ENCODE results near the gene RAB34. TPM values are rescaled to one million over a fixed set of nuclear protein-coding genes. Genes with fewer than 3 reads are reported as not detected.

The RAB34 gene
- total RNA-seq, 1 donor: 186 TPM

DNA sequence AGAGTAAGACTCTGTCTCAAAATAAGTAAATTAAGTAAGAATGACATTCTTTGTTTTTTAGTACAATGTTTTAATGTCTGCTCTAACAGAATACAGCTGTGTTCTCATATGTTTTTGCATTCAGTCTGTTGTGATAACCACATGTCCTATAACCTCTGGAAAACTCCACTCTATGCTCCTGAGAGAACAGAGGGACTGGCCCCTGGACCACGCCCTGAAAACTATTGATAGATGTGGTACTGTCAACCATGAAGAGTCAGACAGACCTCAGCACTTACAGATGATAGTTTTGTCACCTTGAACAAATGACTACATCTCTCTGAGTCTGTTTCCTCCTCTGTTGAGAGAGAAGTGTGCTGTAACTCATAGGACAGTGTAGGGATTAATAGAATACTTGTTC lies 47.8 kb downstream of the RAB34 start:
- TF ChIP-seq, protein P1, sequence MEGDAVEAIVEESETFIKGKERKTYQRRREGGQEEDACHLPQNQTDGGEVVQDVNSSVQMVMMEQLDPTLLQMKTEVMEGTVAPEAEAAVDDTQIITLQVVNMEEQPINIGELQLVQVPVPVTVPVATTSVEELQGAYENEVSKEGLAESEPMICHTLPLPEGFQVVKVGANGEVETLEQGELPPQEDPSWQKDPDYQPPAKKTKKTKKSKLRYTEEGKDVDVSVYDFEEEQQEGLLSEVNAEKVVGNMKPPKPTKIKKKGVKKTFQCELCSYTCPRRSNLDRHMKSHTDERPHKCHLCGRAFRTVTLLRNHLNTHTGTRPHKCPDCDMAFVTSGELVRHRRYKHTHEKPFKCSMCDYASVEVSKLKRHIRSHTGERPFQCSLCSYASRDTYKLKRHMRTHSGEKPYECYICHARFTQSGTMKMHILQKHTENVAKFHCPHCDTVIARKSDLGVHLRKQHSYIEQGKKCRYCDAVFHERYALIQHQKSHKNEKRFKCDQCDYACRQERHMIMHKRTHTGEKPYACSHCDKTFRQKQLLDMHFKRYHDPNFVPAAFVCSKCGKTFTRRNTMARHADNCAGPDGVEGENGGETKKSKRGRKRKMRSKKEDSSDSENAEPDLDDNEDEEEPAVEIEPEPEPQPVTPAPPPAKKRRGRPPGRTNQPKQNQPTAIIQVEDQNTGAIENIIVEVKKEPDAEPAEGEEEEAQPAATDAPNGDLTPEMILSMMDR (IDR thresholded peaks at IDR 0.05; ENCODE audit: extremely low read depth, low read depth, low read length): no peak
- no peak overlapping the region for H3K4me3 ChIP-seq (ENCODE audit: insufficient read depth, low read length)
- no peaks in the 10 kb centered on the region for H3K4me1 ChIP-seq (ENCODE audit: insufficient read depth, low read length)
- H2AFZ ChIP-seq (ENCODE audit: low read length): no peak overlapping the region
- H4K20me1 ChIP-seq (ENCODE audit: insufficient read depth, low read length): peaks cover 45% of the 10 kb centered on the region
- H3K4me2 ChIP-seq (ENCODE audit: insufficient read depth, low read length): no peak overlapping the region
- H3K36me3 ChIP-seq (ENCODE audit: insufficient read depth, low read length): peaks cover 63% of the 10 kb centered on the region
- no peak for DNase-seq (ENCODE audit: insufficient read length, low spot score, missing footprints)
- no peaks in the 10 kb centered on the region for H3K27me3 ChIP-seq (ENCODE audit: insufficient read depth, low read length)
- H3K27ac ChIP-seq (ENCODE audit: low read depth, low read length): no peak overlapping the region
- H3K9me3 ChIP-seq (ENCODE audit: low read depth, low read length): no peaks in the 10 kb centered on the region
- peaks cover 66% of the 10 kb centered on the region for H3K79me2 ChIP-seq (ENCODE audit: insufficient read depth, low read length)

DNA sequence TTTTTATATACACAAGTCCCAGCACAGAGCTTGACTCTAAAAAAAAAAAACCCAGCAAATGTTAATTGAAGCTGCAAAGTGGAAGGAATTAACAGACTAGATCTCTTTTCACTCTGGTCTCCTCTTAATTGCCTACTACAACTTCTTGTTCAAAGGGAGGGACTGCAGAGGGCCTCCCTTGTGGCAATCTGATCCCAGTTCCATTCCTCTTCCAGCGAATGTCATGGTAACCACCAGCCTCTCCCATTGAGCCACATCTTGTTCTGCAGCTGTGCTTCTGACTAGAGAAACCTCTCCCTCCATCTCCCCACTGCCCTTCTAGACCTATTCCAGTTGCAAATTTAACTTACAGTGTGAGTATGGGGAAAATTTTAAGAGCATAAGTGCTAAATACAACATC lies 49.8 kb downstream of the RAB34 start:
- Histone ChIP-seq H3K36me3 (ENCODE audit: insufficient read depth, low read length) (peaks cover 43% of the 10 kb centered on the region), H3K4me2 (ENCODE audit: insufficient read depth, low read length) (no peak overlapping the region), H3K27ac (ENCODE audit: low read depth, low read length) (no peak overlapping the region), H3K4me1 (ENCODE audit: insufficient read depth, low read length) (peaks cover 10% of the 10 kb centered on the region), H3K79me2 (ENCODE audit: insufficient read depth, low read length) (peaks cover 86% of the 10 kb centered on the region), H3K27me3 (ENCODE audit: insufficient read depth, low read length) (no peaks in the 10 kb centered on the region), H3K4me3 (ENCODE audit: insufficient read depth, low read length) (no peak overlapping the region), H2AFZ (ENCODE audit: low read length) (no peak overlapping the region), H3K9me3 (ENCODE audit: low read depth, low read length) (no peaks in the 10 kb centered on the region), H4K20me1 (ENCODE audit: insufficient read depth, low read length) (peaks cover 60% of the 10 kb centered on the region)
- TF ChIP-seq, protein P1 (IDR thresholded peaks at IDR 0.05; ENCODE audit: extremely low read depth, low read depth, low read length): no peak
- DNase-seq (ENCODE audit: insufficient read length, low spot score, missing footprints): no peak

DNA sequence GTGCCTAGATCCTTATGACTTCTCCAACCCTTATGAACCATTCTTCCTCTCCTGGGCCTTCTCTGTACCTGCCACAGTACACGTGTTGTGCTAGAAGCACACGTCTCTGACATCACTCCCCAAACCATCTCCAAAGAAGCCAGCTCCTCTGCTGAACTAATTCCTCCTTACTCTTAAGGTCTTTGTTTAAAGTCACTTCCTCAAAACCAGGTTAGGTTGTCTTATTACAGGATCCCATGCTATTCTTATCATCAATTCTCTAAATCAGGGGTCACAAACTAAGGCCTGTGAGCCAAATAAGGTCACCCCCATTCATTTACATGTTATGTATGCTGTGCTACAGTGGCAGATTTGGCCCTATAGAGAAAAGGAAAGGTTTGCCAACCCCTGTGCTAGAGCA lies 51.7 kb downstream of the RAB34 start:
- H3K36me3 ChIP-seq (ENCODE audit: insufficient read depth, low read length): peaks cover 29% of the 10 kb centered on the region
- TF ChIP-seq, protein P1 (IDR thresholded peaks at IDR 0.05; ENCODE audit: extremely low read depth, low read depth, low read length): no peak
- no peak overlapping the region for H3K4me2 ChIP-seq (ENCODE audit: insufficient read depth, low read length)
- H3K9me3 ChIP-seq (ENCODE audit: low read depth, low read length): no peaks in the 10 kb centered on the region
- no peak overlapping the region for H3K4me3 ChIP-seq (ENCODE audit: insufficient read depth, low read length)
- H3K27ac ChIP-seq (ENCODE audit: low read depth, low read length): no peak overlapping the region
- no peaks in the 10 kb centered on the region for H3K27me3 ChIP-seq (ENCODE audit: insufficient read depth, low read length)
- peaks cover 95% of the 10 kb centered on the region for H3K79me2 ChIP-seq (ENCODE audit: insufficient read depth, low read length)
- no peak overlapping the region for H2AFZ ChIP-seq (ENCODE audit: low read length)
- peaks cover 63% of the 10 kb centered on the region for H4K20me1 ChIP-seq (ENCODE audit: insufficient read depth, low read length)
- DNase-seq (ENCODE audit: insufficient read length, low spot score, missing footprints): no peak
- H3K4me1 ChIP-seq (ENCODE audit: insufficient read depth, low read length): peaks cover 16% of the 10 kb centered on the region

Small RNAs within 50 kb of the gene (small RNA-seq; reads per million reads assigned to genes)
- gene SNORD42A (not detected), gene SNORD42B (0.45 reads per million), gene SNORD4A (not detected), gene SNORD4B (not detected)

Other genes starting within 250 kb of the RAB34 start
- not detected in 2 replicates for gene SLC13A2, start 244.2 kb downstream of the RAB34 start, total RNA-seq
- gene FOXN1, start 211.5 kb downstream of the RAB34 start, total RNA-seq: not detected in 2 replicates
- 23.2 and 25.0 TPM in 2 replicates for gene UNC119, start 165.2 kb downstream of the RAB34 start, total RNA-seq
- 49.9 and 54.5 TPM in 2 replicates for gene PIGS, start 146.3 kb downstream of the RAB34 start, total RNA-seq
- 9.4 and 17.0 TPM in 2 replicates for gene ALDOC, start 141.0 kb downstream of the RAB34 start, total RNA-seq
- 4.3 and 6.2 TPM in 2 replicates for gene SPAG5, start 118.8 kb downstream of the RAB34 start, total RNA-seq
- gene RSKR, start 103.7 kb downstream of the RAB34 start, total RNA-seq: 4.1 and 4.3 TPM in 2 replicates
- gene BLTP2, start 72.7 kb downstream of the RAB34 start, total RNA-seq: 170 and 171 TPM in 2 replicates
- gene SDF2, start 56.0 kb downstream of the RAB34 start, total RNA-seq: 37.4 and 40.9 TPM in 2 replicates
- 47.4 and 54.2 TPM in 2 replicates for gene SUPT6H, start 55.7 kb downstream of the RAB34 start, total RNA-seq
- 0.36 and 0.88 TPM in 2 replicates for gene PROCA1, start 6.0 kb downstream of the RAB34 start, total RNA-seq
- gene RPL23A, start 2.1 kb upstream of the RAB34 start, total RNA-seq: 428 and 494 TPM in 2 replicates
- 3.2 and 4.0 TPM in 2 replicates for gene TLCD1, start 8.4 kb upstream of the RAB34 start, total RNA-seq
- 6.2 and 7.2 TPM in 2 replicates for gene NEK8, start 10.9 kb upstream of the RAB34 start, total RNA-seq
- 36.8 and 47.0 TPM in 2 replicates for gene TRAF4, start 26.1 kb upstream of the RAB34 start, total RNA-seq
- gene FAM222B, start 124.9 kb upstream of the RAB34 start, total RNA-seq: 4.4 and 5.1 TPM in 2 replicates
- 28.9 and 30.4 TPM in 2 replicates for gene ERAL1, start 137.1 kb upstream of the RAB34 start, total RNA-seq
- 32.1 and 35.1 TPM in 2 replicates for gene FLOT2, start 179.9 kb upstream of the RAB34 start, total RNA-seq
- gene DHRS13, start 185.2 kb upstream of the RAB34 start, total RNA-seq: 4.7 and 6.2 TPM in 2 replicates
- 20.3 and 26.8 TPM in 2 replicates for gene PHF12, start 233.7 kb upstream of the RAB34 start, total RNA-seq

Measured in osteoblast (primary cell).